Inflammatory macrophage (primary cell): Measurements from ENCODE around the gene ZMAT5.

Experiments
- DNase-seq, 2 donors: peaks; one replicate each; pipeline ENCODE4 v3.0.0-alpha.2; 2020 to 2022

ZMAT5 gene

DNA sequence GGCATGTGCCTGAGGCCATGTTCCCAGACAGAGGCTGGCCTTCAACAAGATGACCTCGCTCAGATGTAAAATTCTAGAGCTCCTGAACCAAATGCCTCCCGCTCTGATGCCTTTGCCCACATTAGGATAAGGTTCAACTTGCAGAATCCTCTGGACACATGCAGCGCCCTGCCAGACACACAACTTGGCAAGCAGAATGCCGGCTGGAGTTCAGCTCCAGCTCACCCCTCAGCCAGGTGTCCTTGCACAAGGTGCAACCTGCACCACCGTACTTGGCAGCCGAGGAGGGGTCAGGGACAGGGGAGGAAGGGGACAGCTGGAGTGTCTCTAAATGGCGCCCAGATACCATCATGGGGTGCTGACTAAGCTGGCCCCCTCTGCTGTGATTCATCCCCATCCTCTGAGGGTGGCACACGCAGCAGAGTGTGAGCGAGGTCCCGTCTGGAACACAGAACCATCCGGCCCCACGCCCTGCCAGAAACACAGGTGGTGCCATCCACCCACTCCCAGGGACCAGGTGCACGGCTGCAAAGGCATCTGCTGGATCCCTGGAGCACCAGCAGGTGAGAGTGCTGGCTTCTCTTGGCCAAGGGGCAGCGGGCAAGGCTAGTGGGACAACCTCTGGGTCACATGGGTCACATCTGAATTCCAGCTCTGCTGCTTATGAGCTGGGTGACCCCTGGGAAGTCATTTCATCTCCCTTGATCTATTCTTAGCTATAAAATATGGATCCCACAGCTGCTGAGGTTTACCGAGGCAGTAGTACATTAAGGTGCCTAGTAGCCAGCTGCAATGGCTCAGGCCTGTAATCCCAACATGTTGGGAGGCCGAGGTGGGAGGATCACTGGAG, 12.8 kb downstream of the ZMAT5 start:
- DNase-seq, result no peak

DNA sequence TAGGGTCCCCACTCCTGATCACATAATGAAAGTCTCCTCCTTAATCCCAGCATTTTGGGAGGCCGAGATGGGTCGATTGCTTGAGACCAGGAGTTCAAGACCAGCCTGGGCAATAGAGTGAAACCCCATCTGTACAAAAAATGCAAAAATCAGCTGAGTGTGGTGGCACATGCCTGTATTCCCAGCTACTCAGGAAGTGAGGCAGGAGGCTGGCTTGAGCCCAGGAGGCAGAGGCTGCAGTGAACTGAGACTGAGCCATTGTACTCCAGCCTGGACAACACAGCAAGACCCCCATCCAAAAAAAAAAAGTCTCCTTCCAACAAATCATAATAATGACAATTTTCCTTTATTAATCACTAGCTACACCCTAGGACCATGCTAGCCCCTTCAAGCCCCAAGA, 15.1 kb downstream of the ZMAT5 start:
- no peak for DNase-seq

- DNase-seq, result peak; percentile 82 to 85
Measured at GRCh38 chr22:29750559-29751538, 16.0 kb downstream of the ZMAT5 start.

- DNase-seq, result no peak
Measured at GRCh38 chr22:29750029-29750428, 16.8 kb downstream of the ZMAT5 start.

GRCh38 chr22:29748248-29748893, 18.4 kb downstream of the ZMAT5 start:
- DNase-seq, result no peak

DNA sequence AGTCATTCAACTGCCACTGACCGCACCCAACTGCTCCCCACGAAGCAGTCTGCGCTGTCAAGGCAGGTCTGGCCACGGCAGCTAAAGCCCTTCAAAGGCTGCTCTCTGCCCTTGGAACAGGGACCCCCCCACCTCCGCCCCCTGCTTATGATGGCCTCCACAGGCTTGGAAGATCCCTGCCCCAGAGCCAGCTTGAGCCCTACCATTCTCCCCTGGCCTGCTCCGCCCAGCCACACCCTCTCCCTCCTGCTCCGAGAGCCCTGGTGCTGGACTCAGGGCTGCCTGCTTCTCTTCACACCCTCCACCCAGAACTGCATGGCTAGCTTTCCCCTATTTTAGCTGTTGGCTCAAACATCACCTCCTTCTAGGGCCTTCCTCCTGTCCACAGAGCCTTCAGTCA, 19.0 kb downstream of the ZMAT5 start:
- no peak for DNase-seq

DNA sequence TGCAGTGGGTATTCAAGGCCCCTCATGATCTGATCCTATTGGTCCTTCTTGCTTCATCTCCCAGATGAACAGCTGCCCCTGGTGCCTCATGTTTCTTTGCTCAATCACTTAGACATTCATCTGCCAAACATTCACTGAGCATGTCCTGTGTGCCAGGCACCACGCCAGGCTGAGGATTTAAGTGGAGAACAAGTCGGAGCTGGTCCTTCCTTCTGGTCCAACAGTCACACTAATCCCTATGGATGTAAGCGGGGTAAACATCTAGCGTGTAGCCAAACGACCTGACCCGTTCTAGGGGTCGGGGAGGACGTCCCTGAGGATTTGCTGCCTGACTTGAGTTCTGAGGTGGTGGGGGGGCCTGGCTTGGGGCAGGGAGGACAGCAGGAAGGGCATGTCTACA, 21.9 kb downstream of the ZMAT5 start:
- no peak for DNase-seq

GRCh38 chr22:29742326-29742725, 24.5 kb downstream of the ZMAT5 start:
- DNase-seq, result no peak

DNA sequence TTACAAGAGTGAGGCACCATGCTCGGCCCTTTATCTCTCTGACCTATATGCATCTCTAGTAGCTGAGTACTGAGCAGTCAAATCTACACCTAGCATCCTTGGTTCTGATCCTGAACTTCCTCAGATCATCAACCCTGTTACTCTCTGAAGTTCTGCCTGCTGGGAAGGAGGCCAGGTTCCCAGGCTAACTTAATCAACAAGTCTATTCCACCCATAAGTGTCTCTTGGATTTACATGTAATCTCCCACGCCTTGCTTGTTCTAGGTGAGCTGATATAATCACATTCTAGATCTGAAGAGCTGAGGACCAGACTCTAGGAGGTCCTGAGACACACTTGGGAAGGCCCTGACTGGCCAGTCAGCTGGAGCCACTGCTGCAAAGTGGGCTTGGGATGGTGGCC, 24.9 kb downstream of the ZMAT5 start:
- no peak for DNase-seq

DNA sequence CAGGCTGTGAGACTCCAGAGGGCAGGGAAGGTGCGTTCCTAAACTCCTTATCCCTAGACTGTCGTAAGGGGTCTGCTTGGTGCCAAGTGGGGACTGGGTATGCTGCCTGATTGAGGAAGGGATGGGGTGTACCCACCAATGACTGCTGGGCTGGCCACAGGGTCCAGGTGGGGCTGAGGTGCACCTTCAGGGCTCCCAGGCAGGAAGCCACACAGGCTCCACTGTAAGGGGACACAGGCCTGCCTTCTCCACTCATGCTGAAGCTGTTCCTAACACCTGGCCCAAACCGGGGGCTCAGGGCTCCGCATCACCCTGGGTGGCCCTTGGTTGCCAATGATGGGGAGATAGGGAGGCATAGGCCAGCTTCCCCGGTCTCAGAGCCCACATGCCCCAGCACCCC, 26.6 kb downstream of the ZMAT5 start:
- DNase-seq, result no peak

DNA sequence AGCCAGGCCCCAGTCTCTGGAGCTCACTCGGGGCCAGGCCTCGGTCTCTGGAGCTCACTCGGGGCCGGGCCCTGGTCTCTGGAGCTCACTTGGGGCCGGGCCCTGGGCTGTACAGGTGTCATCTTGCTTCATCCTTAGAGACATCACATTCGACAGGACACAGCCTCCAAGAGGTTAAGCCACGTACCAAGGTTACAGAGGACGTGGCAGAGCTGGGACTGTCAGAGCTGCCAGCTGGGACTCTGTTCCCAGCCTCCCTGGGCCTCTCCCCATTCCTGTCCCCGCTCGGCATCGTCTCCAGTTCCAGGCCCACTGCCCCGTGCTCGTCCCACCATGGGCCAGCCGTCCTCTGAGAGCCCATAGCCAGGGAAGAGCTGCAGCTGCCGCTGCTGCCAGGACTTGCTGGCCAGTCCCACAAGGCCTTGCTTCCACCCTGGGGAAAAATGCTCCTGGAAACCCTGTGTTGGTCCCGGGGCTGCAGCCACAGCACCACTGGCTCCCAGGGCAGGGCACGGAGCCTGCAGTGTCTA, 27.4 kb downstream of the ZMAT5 start:
- no peak for DNase-seq

DNA sequence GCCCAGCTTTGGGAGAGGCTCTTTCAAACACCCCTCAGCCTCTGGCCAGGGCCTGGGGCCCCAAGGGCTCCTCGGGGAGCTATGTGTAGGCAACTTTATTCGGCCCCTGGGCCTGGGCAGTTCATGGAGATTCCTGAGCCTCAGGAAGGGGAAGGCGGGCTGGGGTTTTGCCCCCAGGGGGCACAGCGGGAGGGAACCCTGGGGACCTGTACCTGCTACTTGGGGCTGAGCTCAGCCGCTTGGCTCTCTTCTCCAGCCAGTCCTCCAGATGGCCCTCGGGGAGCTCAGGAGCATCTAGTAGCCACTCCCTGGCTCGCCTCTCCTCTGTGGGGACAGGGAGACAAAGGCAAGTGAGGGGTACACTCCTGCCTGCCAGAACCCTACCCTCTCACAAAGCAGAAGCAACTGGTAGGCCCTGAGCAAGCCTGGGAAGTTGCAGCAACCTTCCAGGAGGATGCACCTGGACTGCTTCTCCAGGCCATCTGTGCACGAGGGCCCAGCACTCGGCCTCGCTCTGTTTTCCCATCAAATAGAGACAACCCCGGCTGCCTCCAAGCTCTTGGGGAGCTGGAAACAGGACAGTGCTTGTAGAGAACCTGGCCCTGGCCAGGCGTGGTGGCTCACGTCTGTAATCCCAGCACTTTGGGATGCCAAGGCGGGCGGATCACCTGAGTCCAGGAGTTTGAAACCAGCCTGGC, 28.5 kb downstream of the ZMAT5 start:
- DNase-seq, result no peak

- no peak for DNase-seq
Measured at GRCh38 chr22:29737251-29738117, 29.3 kb downstream of the ZMAT5 start.

GRCh38 chr22:29735416-29735815, 31.4 kb downstream of the ZMAT5 start:
- no peak for DNase-seq

DNA sequence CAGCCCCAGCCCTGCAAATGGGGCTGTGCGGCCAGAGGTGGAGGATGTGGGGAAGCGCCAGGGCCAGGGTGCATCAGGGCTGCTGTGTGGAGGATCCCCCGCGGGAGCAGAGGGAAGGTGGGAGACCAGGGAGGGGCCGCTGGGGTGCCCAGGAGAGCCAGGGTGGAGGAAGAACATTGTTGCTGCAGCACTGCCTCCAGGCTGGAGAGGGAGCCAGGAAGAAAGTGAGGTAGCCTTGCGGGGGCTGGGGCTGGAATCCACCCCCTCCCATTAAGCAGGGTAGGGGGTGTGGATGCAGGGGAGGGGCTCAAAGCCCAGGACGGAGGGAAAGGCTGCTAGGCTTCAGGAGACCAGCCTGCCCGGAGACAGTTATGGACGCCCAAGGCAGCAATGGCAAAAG, 32.0 kb downstream of the ZMAT5 start:
- DNase-seq, result no peak

DNA sequence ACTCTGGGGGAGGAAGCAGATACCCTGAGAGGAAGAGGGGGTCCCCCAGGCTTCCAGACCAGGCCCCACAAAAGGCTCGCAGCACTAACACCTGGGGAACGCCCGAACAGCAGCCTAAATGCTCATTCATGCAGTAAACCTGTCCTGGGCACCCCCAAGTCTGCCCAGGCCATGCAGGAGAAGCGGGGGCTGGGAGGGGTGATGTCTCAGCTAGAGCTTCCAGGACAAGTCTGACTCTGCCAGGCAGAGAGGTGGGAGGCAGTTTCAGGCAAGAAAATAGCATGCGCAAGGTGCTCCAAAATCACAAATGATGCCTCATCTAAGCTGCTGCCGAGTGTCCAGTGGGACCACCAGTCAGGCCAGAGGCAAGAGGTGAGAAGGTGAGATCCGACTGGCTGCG, 32.4 kb downstream of the ZMAT5 start:
- no peak for DNase-seq

- no peak for DNase-seq
Measured at GRCh38 chr22:29733362-29734201, 33.2 kb downstream of the ZMAT5 start.

GRCh38 chr22:29732883-29733282, 33.9 kb downstream of the ZMAT5 start:
- DNase-seq, result no peak

- no peak for DNase-seq
Measured at GRCh38 chr22:29731058-29731850, 35.6 kb downstream of the ZMAT5 start.
